VCaP (cell line): ENCODE results near the gene CPSF4.

Experiments
- H3K27ac ChIP-seq: fragments of 450-650 bp; 2 replicates; pipeline ENCODE4 v1.5.1; 2017
- TF ChIP-seq, protein P1 (sequence below): fragments of 450-650 bp; conservative IDR thresholded peaks from 2 replicates; pipeline ENCODE4 v1.5.1; 2017; ENCODE audit warnings: mild to moderate bottlenecking, moderate library complexity

Gene CPSF4

DNA sequence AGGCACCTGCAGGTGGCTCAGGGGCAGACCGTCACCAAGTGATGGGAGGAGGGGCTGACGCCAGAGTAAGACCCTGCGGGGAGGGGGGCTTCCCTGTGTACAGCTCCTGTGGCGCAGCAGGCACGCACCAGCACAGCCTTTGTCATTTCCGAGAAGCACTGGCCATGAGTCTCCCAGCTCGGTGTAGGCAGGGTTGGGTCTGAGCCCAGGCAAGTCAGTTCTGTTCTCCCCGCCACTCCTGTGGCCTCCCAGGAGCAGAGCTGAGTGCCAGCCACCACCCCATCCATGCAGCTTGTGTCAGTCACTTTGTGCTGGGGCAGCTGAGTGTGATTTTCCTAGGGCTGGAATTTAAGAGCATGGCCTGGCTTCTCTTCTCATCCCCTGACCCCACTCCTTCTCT is 13.2 kb downstream of the CPSF4 start:
- TF ChIP-seq, protein P1, sequence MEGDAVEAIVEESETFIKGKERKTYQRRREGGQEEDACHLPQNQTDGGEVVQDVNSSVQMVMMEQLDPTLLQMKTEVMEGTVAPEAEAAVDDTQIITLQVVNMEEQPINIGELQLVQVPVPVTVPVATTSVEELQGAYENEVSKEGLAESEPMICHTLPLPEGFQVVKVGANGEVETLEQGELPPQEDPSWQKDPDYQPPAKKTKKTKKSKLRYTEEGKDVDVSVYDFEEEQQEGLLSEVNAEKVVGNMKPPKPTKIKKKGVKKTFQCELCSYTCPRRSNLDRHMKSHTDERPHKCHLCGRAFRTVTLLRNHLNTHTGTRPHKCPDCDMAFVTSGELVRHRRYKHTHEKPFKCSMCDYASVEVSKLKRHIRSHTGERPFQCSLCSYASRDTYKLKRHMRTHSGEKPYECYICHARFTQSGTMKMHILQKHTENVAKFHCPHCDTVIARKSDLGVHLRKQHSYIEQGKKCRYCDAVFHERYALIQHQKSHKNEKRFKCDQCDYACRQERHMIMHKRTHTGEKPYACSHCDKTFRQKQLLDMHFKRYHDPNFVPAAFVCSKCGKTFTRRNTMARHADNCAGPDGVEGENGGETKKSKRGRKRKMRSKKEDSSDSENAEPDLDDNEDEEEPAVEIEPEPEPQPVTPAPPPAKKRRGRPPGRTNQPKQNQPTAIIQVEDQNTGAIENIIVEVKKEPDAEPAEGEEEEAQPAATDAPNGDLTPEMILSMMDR = no peak

DNA sequence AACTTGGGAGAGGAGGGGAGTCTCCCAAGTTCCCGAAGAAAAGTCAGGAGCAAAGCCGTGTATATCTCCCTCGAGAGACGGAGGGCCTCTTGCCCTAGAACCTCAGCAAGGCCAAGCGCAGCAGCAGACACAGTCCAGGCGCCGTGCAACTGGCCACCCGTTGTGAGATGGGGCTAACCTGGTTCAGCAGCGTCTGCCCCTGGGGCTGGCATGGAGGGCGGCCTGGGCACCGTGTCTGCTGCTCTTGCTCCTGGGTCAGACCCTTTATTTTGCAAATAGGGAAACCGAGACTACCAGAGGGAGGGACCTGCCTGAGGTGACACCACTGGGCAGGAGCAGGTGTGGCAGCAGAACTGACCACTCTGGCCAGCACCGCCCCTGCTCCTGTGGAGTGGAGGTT is 13.8 kb downstream of the CPSF4 start:
- TF ChIP-seq, protein P1 = no peak
- no peak overlapping the region for H3K27ac ChIP-seq

More for the DNA sequence above, 13.2 kb downstream of the CPSF4 start:
- no peak overlapping the region for H3K27ac ChIP-seq

DNA sequence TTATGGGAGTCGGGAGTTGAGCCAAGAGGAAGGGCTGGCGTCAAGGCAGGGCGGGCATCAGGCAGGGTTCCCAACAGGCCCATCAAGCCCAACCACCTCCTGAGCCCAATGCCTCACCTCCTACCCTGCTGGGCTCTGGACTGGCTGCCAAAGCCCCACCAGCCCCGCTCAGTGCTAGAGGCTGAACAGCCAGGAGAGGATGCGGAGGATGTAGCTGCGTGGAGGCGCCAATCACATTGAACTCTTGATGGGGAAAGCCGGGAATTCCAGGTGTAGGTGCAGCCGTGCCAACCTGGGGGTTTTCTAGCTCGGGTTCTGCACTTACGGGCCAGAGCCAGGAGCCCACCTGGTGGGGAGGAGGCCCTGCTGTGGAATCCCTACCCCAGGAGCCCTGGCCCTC is 14.4 kb downstream of the CPSF4 start:
- TF ChIP-seq, protein P1 = no peak
- no peak overlapping the region for H3K27ac ChIP-seq

DNA sequence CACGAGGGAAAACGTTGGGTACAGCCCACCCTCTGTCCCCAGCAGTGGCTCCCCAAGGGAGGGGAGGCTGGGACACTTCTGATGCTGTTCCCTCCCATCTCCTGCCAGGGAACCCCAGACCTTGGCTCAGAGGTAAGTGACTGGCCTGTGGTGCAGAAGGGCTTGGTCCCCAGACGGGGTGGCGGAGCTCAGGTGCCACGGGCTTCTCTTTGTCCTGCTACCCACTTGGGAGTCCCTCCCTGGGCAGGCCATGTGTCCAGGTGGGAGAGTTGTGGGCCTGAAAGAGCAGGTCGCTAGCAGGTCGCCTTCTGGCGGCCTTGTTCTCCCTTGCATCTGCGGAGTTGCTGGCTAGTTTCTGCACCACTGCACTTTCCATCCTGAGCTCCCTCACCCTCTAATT is 17.1 kb downstream of the CPSF4 start:
- no peak overlapping the region for H3K27ac ChIP-seq
- TF ChIP-seq, protein P1 = no peak

DNA sequence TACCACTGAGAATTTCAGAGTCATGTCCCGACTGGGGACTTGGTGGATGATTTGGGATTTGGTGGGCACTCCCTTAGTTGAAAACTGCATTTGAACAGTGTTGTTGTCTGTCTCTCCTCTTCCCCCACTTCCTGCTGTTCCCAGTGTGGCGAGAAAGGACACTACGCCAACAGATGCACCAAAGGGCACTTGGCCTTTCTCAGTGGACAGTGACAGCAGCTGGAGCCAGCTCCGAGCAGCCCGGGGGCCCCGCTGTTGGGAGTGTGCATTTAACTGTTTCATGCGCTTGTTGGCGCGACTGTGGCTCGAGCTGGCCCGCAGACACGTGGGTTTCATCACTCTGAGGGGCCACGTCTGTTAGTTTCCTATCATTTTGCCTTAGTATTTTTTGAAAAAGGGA is 17.5 kb downstream of the CPSF4 start:
- H3K27ac ChIP-seq = no peak overlapping the region
- TF ChIP-seq, protein P1 = no peak

DNA sequence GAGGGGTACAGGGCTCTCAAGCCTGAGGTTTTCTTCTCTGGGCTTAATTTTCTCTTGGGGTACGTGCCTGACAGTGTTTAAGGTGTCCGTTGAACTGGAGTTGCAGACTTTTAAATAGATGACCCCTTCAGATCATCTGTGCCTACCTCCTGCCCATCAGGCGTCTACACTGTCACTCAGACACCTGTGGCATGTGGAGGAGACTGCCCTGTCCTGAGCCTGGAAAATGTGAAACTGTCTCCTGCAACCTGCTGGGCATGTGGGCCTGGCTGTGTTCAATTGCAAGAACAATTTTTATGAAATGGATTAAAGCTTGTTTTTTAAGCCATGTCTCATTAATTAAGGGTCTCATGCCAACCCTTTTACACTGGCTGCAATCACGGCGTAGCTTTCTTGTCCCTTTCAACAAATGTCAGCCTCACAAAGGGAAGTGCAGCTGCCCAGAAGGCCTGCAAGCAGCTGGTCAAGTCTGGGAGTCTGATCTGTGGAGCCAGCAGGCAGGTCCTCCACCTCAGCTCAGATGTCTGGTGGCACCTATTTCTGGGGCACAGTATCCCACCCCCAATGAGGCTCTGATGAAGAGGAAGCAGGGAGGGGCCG is 18.4 kb downstream of the CPSF4 start:
- H3K27ac ChIP-seq = no peak overlapping the region
- TF ChIP-seq, protein P1 = no peak

DNA sequence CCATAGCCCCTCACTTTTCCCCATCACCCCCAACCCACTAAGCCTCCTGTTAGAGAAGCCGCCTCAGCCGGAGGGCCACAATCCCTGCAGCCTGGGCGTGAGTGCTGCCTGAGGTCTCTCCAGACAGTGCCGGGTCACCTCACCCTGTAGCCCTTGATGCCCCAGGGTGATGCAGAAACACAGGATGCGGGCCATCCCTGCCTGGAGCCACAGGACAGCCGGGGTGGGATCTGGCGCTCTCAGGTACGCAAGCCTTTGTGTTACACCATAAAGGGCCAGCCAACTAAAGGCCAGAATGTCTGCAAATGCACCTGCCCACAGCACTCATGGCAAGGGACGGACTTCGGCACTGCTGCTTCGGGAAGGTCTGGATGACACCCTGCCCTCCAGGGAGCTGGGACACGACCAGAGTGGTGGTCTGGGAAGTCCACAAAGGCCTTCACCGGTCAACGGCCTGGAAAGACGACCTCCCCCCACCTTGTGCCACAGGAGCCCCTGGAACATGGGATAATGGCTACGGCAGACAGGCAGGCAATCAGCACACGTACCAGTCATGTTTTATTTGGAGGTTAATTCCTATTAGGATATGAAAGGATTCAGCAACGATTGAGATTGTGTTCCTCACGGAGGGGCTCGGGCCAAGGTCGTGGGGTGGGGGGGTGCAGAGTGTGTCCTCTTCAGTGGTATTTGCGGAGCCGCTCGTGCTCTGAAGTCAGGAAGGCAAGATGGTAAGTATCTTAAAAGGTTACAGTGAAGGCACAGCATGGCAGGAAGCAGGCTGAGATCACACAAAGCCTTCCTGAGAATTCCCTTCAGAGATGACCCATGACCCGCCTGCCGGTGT is 19.1 kb downstream of the CPSF4 start:
- TF ChIP-seq, protein P1 = no peak

More for the DNA sequence above, 19.1 kb downstream of the CPSF4 start:
- H3K27ac ChIP-seq = no peak overlapping the region
